Medulla oblongata (tissue), 1 donor: ENCODE data around the gene SLC26A1.
"Not testable (repeated sequence)": the region's sequence is repeated elsewhere in the genome, so short reads cannot be mapped to it uniquely, and the experiment has no call there.

ENCODE experiments used
- DNase-seq: peaks from one replicate; pipeline ENCODE4 v3.0.0-alpha.2; 2015; ENCODE audit errors: extremely low spot score

SLC26A1 gene

DNA sequence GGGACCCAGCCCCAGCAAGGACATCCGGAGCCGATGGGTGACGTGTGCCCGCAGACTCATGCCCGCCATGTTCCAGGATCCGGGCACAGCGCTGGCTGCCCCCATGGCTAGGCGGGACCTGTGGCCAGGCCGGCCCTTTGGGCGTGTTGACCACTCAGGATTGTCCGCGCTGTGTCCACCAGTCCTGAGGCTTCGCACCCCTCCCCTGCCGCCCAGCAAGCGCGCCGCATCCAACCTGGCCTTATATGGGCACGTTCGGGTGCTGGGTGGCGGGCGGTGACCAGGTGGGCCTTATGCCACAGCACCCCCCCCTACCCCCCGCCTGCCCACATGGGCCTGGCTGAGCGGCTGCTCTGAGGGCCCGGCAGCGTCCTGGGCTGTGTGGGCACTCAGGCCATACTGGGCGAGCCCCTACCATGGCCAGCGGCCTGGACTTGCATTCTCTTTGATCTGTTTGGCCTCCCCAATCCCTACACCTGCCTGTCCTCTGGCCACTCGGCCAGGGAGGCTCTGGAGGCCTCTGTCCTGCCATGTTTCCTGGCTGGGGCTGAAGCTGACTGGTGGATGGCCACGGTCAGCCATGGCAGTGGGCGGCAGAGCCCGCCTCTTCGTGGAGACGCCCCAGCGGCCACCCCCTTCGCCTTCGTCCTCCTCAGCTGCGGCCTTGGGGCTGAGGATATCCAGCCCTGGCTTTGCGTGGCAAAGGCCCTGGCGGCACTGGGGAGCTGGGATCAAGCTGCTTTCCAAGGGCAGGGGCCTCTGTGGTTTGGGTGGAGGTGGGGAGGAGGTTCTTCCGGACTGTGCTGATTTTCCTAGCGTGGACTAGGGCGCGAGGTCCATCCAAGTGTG, 20.2 kb upstream of the SLC26A1 start:
- DNase-seq, result no peak

DNA sequence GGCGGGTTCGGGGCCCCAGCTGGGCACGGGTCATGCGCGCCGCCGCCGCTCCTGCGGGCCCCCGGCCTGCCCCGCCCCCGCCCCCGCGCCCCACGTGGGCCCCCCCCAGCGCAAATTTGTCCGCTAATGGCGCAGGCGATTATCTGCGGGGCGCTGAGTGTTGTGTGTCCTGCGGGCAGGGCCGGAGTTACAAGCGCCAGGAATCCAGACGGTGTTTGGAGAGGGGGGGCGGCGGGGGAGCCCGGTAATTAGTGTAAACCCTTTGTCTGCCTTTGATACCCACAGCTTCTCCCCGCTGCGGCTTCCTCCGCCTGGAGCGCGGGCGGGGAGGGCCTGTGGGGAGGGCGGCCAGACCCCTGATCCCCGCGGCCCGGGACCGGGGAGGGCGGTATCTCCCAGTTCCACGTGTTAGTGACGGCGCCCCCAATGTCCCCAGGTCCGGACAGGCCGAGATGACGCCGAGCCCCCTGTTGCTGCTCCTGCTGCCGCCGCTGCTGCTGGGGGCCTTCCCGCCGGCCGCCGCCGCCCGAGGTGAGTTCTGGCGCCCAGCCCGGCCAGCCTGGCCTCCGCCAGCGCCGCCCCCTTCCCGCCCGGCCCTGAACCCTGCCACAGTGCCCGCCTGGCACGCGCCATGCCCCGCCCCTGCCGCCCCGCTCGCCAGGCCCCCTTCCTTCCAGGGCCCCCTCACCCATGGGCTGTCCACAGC, 19.0 kb upstream of the SLC26A1 start:
- DNase-seq, result no peak

DNA sequence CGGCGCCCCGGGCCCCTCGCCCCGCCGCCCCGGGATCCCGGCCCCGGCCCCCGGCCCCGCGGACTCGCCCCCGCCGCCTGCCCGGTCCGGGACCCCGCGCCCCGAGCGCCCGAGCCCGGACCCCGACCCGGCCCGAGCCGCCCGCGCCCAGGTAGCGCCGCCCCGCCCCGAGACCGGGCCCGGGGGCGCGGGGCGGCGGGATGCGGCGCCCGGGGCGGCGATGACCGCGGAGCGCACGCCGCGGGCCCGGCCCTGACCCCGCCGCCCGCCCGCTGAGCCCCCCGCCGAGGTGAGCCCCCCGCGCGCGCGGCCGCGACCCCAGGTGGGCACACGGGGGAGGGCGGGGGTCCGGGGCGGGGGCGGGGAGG, 18.4 kb upstream of the SLC26A1 start:
- DNase-seq, result no peak

DNA sequence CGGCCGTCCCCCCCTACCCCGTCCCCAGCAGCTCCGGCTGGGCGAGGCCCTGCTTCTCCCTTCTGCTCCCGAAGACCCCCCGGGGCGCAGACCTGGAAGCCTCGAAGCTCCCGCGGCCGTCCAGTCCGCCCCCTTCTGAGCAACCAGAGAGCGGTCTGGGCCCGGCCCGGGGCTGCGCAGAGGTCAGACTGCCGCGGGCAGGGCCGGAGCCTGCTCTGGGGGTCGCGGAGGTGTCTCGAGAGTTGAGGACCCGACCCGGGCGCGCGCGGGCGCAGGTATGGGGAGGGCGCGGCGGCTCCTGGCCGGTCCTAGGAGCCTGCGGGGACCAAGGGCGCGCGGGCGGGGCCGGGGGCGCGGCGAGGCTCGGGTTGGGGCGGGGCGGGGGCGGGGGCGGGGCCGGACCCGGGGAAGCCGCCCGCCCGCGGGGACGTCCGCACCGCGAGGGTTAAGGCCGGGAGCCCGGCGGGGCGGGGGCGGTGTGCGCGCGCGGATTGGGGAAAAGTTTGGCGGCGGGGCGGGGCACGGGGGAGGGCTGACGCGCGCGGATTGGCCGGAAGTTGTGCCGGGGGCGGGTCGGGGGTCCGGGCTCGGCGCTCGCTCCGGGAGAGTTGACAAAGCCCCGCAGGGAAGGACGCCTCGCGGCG, 17.9 kb upstream of the SLC26A1 start, which contains the start of gene FGFRL1:
FGFRL1 (plus strand) TSS at position 605 of the 644 bp plus-strand sequence. CDS start 860 bp downstream, outside the sequence.
- DNase-seq, result peak; percentile 73

DNA sequence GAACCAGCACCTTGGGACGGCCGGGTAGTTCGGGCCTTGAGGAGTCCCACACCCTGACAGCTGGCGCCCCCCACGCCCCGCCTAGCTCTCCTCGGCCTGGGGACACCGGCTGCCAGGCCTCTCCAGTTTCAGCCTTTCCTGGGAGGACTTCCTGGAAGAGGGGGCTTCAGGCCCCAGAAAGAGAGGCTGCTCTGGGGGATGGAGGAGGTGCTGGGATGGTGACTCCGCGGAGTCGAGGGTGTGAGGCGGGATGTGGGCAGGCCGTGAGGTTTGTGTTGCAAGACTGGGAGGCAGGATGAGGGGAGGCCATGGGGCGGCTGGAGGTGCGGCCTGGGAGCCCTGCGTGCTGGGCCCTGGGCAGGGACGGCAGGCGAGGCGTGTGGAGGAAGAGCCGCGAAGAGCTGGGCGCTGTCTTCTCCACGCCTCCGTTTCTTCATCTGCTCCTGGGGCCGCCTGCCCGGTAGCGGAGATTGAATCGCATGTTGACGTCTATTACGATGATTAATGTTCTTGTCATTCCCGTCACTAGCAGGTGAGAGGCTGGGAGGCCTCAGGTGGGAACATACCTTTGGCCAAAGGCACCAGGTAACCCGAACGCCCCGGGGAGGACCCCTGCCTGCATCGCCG, 17.3 kb upstream of the SLC26A1 start:
- DNase-seq, result no peak

DNA sequence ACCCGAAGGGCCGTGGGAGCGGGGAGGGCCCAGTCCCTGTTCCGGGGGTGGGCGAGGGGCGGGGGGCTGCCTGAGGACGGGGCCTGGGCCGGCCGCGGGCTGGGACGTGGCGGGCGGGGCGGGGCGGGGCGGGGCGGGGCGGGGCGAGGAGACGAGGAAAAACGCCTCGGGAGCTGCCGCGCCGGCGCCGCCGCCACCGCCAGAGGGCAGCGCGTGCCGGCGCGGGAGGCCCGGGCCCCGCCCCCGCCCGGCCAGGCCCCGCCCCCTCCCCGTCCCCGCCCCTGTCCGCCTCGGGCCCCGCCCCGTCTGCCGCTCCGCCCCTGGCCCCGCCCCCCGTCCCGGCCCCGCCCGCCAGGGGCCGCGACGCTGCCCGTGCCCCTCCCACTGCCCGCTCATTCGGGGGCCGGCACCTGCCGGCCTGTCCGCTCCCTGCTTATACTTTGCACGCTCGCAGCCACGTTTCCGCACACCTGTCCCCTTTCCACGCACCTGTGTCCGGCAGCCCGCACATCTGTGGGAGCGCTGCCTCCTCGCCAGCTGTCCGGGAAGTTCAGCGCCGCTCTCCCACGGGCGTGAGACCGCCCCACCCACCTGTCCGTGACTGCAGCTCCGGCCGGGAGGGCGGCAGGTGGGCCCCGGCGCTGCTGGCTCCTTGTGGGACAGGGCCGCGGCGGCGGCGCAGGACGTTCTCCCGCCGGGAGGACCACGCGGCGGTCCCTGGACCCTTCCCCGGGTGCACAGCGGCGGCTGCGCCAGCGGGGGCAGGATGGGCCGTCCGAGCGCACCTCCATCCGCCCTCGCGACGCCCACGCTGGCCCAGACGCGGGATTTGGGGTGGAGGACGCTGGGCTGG, 16.6 kb upstream of the SLC26A1 start:
- peak; percentile 62 for DNase-seq

DNA sequence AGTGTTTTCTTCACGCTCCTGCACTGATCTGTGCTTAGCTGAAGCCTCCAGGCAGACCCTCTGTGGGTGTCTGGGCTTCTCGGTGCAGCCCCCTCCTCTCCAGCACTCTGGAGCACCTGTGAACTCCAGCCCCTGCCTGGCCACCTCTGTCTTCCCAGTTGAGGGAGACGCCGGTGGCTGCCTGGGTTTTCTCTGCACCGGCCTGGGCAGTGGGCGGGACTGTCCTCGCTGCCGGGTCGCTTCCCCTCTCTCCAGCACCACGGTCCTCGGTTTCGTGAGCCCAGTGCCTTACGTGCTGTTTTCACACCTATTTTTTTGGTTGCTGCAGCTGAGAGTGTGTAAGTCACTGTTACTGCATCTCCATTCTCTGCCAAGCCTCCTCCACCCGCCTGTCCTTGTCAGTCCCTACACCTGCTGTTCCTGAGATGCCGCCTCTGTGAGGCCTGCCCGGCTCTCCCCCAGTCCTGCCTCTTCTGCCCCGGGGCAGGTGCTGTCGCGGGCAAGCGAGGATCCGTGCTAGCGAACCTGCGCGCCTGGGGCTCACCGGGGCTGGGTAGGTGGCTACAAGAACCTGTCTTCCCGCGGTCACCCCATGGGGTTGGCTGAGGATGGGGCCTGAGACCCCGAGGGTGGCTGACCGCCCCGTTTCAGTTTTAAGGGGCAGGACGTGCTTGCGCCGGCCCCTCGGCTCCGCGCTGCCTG, 15.8 kb upstream of the SLC26A1 start:
- DNase-seq, result no peak

DNA sequence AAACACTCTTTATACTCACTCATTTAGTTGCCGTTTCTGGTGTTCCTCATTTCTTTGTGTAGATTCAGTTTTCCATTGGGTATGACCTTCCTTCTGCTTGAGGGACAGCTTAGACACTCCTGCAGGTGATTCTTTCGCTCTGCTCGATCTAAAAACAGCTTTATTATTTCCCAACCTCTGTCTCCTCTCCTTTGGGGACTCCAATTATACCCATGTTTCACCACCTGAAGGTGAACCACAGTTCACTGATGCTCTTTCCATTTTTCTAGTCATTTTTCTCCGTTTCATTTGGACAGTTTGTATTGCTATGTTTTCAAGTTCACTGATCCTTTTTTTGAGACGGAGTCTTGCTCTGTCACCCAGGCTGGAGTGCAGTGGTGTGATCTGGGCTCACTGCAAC, 13.7 kb upstream of the SLC26A1 start:
- DNase-seq, result no peak

DNA sequence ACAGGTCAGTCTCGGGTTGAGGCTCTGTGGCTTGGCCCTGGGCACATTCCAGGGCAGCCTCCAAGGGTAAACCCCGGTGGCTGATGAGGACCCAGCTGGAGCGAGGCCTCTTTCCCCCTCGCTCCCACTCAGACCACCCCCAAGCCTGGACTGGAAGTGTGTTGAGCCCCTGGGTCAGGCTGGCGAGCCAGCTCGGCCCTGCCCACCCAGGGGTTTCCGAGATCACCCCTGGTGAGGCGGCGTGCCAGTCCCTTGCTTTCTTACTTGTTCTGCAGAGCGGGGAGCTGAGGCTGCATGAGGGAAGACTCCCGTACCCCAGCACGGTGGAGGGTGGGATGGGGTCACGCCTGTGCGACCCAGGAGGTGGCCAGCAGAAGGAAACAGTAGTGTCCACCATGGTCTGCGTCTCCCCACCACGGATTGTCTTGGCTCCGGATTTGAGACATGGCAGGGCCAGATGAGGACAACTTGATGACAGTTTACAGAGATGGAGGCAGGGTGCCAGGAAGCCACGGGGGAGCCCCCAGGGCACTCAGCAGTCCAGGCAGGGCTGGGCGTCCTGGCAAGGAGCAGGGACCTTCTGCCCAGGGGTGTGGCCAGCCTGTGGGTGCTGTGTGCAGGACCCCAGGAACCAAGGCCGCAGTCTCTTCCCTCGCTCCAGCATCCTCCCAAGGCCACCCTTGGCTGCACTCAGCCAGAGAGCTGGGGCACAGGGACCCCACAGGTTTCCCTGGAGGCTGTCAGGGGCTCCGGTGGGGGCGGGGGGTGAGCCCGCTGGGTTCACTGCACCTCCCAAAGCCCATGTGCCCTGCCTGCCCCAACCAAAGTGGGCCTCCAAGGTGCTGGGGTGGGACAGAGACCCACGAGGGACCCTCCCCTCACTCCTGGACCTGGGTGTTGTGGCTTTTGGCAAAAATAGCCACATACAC, 11.6 kb upstream of the SLC26A1 start:
- DNase-seq, result no peak

DNA sequence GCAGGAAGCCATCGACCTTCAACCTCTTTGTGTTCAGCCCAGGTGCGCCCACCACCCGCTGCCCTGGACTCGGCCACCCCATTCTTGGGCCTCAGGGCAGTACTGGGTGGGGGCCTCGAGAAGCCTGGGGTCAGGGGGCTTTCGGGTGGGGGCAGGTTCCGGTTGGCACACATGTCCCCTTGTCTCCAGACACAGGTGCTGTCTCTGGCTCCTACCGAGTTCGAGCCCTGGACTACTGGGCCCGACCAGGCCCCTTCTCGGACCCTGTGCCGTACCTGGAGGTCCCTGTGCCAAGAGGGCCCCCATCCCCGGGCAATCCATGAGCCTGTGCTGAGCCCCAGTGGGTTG, 10.8 kb upstream of the SLC26A1 start:
- DNase-seq, result no peak

DNA sequence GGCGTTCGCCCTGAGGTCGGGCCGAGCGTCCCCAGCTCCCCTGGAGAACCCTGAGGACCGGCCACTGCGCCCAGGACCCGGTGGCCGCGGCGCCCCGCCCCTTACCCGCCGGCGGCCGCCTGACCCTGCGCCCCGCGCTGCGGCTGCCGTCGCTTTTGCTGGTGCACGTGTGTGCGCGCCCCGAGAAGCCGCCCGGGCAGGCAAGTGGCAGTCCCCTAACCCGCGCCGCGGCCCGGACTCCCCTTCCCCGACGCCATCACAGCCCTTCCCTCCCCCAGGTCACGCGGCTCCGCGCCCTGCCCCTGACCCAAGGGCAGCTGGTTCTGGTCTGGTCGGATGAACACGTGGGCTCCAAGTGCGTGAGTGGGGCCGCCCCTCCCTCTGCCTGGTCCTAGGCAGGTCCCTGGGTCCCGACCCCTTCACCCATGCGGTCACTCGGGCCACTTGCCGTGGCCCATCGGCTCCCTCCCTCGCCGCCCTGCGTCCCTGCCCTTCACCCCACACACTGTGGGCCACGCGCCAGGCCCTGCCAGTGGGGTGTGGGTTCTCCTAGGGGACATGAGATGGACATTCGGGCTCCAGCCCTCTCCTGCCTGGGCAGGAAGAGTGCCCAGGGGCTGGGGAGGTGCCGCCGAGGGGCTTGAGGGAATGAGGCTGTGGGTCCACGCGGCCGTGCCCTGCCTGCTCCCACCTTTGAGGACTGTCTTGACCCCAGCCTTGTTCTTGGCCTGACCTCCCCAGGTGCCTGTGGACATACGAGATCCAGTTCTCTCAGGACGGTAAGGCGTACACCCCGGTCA, 10.3 kb upstream of the SLC26A1 start:
- no peak for DNase-seq

DNA sequence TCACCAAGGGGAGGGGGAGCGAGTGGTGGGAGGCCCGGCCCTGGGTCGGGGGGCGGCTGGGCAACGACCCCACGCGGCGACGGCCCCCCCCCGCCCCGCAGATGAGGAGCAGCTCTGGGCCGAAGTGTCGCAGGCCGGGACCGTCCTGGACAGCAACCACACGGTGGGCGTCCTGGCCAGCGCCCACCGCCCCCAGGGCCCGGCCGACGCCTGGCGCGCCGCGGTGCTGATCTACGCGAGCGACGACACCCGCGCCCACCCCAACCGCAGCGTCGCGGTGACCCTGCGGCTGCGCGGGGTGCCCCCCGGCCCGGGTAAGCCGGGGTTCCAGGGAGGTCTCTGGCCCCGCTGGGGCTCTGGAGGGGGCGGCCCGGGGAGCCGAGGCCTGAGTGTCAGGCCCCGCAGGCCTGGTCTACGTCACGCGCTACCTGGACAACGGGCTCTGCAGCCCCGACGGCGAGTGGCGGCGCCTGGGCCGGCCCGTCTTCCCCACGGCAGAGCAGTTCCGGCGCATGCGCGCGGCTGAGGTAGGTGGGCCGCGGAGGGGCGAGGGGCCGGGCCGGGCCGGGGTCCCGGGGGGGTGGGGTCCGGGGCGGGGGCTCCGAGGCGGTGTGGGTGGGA, 9.5 kb upstream of the SLC26A1 start:
- no peak for DNase-seq

DNA sequence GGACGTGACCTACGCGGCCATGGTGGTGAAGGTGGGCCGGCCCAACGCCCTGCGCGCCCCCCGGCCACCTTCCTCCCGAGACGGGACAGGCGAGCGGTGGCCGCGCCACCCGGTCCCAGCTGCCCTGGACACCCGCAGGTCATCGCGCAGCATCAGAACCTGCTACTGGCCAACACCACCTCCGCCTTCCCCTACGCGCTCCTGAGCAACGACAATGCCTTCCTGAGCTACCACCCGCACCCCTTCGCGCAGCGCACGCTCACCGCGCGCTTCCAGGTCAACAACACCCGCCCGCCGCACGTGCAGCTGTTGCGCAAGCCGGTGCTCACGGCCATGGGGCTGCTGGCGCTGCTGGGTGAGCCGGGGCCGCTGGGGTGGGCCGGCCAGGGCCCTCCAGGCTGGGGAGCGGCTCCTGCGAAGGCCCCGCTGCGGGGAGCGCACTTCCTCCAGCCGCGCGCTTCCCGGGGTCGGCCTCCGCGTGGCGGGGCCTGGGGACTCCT, 9.0 kb upstream of the SLC26A1 start:
- no peak for DNase-seq

DNA sequence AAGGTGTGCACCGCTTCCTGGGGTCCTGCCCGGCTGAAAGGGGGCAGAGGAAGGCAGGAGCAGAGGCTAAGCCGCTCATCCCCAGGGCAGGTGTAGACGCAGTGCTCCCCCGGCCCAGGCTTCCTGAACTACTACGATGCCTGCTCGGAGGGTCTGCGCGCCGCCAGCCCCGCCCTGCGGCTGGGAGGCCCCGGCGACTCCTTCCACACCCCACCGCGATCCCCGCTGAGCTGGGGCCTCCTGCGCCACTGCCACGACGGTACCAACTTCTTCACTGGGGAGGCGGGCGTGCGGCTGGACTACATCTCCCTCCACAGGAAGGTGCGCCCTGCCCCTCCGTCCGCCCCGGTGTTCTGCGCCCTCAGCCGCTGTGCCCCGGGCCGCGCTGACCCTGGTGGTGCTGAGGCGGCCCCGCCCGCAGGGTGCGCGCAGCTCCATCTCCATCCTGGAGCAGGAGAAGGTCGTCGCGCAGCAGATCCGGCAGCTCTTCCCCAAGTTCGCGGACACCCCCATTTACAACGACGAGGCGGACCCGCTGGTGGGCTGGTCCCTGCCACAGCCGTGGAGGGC, 8.4 kb upstream of the SLC26A1 start:
- no peak for DNase-seq

DNA sequence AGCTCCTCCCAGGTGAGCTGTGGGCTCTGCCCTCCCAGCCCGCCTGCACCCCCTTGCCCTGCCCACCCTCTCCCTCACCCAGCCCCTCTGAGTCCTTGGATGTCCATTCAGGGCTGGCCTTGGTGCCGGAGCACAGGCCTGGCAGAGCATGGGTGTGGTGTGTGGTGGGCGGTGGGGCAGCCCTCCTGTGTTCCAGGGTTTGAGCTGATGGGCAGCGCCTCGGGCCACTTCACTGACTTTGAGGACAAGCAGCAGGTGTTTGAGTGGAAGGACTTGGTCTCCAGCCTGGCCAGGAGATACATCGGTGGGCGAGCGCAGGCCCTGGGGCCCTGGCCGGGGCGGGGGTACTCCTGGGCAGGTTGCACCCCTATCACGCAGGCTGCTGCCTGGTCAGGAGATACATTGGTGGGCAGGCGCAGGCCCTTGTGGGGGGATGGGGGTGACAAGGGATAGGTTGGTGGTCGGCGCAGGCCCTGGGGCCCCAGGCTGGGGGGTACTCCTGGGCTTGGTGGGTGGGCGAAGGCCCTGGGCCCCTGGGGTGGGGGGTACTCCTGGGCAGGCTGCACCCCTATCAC, 7.6 kb upstream of the SLC26A1 start:
- no peak for DNase-seq

DNA sequence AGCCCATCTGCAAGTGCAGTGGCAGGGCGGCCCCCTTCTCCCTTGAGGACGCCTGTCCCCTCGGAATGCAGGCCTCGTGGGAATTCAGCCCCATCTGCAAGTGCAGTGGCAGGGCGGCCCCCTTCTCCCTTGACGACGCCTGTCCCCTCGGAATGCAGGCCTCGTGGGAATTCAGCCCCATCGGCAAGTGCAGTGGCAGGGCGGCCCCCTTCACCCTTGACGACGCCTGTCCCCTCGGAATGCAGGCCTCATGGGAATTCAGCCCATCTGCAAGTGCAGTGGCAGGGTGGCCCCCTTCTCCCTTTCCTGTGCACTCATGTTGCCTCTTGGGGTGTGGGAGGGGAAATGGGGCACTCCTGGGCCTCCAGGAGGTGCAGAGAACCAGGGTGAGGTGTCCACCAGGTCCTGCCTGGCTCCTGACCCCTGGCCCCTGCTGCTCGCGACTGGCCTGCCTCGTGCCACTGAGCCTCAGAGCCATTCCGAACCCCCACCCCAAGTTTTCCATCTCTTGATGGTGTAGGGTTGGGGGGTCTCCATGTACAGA, 6.8 kb upstream of the SLC26A1 start:
- DNase-seq, result no peak

DNA sequence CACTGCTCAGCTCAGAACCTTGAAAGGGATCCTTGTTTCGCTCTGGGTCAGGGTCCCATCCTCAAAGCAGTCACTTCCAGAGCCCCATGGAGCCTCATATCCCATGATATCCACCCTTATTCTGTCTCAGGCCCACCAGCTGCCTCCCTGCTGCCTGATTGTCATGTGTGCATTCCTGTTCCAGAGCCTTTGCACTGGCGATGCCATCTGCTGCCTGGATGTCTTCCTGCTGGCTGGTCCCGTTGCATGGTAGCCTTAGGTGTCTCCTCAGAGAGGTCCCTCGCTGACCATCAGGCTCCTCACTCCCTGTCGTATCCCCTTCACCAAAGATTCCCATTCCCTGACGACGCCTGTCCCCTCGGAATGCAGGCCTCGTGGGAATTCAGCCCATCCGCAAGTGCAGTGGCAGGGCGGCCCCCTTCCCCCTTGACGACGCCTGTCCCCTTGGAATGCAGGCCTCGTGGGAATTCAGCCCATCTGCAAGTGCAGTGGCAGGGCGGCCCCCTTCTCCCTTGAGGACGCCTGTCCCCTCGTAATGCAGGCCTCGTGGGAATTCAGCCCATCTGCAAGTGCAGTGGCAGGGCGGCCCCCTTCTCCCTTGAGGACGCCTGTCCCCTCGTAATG, 6.1 kb upstream of the SLC26A1 start:
- DNase-seq, result not testable (repeated sequence)
